ENCODE results near the gene HMGA1.

The HMGA1 gene

DNA sequence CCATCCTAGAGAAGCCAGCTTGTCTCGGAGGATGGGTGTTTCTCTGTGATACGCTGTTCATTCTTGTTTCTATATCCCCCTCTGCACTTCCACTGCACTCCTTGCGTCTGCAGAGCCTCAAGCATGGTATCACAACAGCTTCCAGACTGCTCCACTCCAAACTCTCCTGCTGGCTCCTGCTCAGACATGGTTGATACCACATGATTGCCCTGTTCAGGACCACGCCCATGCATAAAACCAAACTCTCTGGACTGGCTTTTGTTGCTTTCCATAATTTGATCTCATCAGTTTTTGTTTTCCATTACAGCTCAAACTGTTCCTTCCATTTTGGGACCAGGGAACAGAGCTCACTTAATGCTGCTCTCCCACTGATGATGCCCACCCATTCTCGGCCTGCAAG, 42.2 kb downstream of the HMGA1 start:
- Histone ChIP-seq H3K36me3 (ENCODE audit: control insufficient read depth, insufficient read depth, low read length) (no peaks in the 10 kb centered on the region), H3K27ac (ENCODE audit: low read length) (no peak overlapping the region)
- no CpG with 5 or more reads among the region's 5 CpGs for WGBS (ENCODE audit: insufficient coverage, insufficient read length)

DNA sequence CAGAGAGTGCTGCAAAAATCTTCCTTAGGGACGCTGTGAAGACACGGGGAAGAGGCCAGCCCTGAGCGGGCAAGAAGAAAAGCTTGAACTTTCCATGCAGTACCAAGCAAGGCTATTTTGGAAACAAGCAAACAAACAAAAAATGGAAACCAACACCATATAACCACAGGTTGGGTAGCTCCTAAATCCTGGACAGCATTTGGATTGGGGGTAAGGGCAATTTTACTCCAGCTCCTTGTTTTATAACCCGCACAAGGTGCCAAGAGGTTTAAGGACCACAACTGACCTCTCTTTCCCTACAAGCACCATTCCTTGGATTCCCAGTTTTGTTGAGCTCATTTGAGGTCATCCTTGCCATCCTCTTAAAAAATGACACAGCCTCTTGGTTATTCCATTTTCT, 43.5 kb downstream of the HMGA1 start:
- Histone ChIP-seq H3K9me3 (ENCODE audit: control insufficient read depth, insufficient read depth, low read length) (no peaks in the 10 kb centered on the region), H3K4me3 (ENCODE audit: low read length) (no peak overlapping the region), H3K4me1 (ENCODE audit: control insufficient read depth, insufficient read depth, low read length) (no peaks in the 10 kb centered on the region), H3K27ac (ENCODE audit: low read length) (no peak overlapping the region), H3K36me3 (ENCODE audit: control insufficient read depth, insufficient read depth, low read length) (no peaks in the 10 kb centered on the region; the same call in 1 of the 2 replicates), H3K27me3 (ENCODE audit: control insufficient read depth, insufficient read depth, low read length) (no peaks in the 10 kb centered on the region)
- no CpG with 5 or more reads among the region's 4 CpGs for WGBS (ENCODE audit: insufficient coverage, insufficient read length)
- no peak for DNase-seq (ENCODE audit: low read depth, low spot score)

More for the DNA sequence above, 42.2 kb downstream of the HMGA1 start:
- Histone ChIP-seq H3K9me3 (ENCODE audit: control insufficient read depth, insufficient read depth, low read length) (no peaks in the 10 kb centered on the region), H3K4me3 (ENCODE audit: low read length) (no peak overlapping the region), H3K4me1 (ENCODE audit: control insufficient read depth, insufficient read depth, low read length) (no peaks in the 10 kb centered on the region), H3K27me3 (ENCODE audit: control insufficient read depth, insufficient read depth, low read length) (no peaks in the 10 kb centered on the region)
- DNase-seq (ENCODE audit: low read depth, low spot score): no peak

DNA sequence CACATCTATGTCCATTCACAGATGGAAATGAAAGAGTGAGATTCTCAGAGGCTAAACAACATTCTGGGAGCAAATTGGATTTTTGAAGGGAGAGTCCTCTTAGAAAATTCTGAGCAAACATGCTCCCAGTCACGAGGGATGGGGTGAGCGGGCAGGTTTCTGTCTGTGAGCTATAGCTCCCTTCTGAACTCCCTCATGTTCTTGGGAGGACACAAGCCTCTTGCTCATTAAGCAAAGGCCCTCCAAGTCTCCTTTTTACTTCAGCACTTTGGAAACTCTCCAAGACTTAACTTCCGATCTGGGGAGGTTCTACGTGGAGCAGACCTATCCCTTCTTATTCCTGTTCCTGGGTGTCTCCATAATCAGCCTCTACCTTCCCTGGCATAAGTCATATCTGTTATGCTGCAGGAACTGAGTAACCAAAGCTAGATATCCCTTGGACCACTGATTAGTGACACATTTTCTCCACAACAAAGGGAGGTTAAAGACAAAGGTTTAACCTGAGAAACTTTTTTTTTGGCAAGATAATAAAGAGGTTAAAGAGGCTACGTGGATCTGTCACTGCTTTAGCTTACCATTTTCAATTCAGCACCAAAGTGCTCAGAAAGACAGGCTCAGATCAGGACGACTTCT, 45.1 kb downstream of the HMGA1 start:
- Histone ChIP-seq H3K27ac (ENCODE audit: low read length) (no peak overlapping the region), H3K36me3 (ENCODE audit: control insufficient read depth, insufficient read depth, low read length) (no peaks in the 10 kb centered on the region; the same call in 1 of the 2 replicates), H3K4me1 (ENCODE audit: control insufficient read depth, insufficient read depth, low read length) (no peaks in the 10 kb centered on the region), H3K9me3 (ENCODE audit: control insufficient read depth, insufficient read depth, low read length) (no peaks in the 10 kb centered on the region), H3K27me3 (ENCODE audit: control insufficient read depth, insufficient read depth, low read length) (no peaks in the 10 kb centered on the region), H3K4me3 (ENCODE audit: low read length) (no peak overlapping the region)
- WGBS (ENCODE audit: insufficient coverage, insufficient read length): no CpG with 5 or more reads among the region's 6 CpGs
- no peak for DNase-seq (ENCODE audit: low read depth, low spot score)

DNA sequence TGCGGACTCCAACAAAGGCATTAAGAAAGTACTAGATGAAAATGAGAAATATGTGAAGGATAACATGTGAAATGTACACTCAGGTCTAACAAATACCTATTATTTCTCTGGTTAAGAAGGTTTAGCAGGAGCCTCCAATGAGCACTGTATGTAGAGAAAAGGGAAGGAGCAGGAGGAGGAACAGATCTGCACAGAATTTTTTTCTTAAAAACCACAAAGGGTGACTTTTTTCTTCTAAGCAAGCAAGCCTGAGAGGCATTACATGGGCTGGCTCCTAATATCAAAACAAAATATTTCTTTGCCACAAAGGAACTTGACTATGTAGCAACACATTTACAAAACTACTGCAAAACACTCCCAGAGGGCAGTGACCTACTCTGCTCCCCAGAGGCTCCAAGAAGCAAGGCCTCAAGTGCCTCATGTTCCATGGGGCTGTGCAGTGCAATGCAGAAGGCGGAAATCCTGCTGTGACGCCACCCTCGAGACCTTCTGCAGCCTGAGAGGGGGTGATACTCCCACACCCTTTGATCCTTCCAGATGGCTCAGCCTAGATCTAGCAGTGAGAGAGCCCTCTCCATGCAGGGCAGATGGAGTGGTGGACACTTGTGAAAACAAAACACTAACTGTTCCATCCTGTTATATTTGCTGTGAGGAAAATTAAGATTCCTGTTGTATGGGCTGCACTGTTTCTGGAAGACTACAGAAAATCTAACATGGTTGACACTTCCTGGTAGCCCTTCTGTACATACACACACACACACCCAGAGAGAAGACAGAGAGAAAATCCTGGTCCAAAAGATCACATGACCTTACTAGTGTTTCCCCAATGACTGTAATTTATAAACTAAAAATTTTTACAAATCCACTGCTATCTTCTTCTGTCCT, 48.1 kb downstream of the HMGA1 start:
- no peak overlapping the region for H3K4me3 ChIP-seq (ENCODE audit: low read length)
- no CpG with 5 or more reads among the region's 4 CpGs for WGBS (ENCODE audit: insufficient coverage, insufficient read length)
- H3K36me3 ChIP-seq (ENCODE audit: control insufficient read depth, insufficient read depth, low read length): peaks cover 3% of the 10 kb centered on the region; the same call in 1 of the 2 replicates
- DNase-seq (ENCODE audit: low read depth, low spot score): no peak
- no peaks in the 10 kb centered on the region for H3K9me3 ChIP-seq (ENCODE audit: control insufficient read depth, insufficient read depth, low read length)
- H3K27me3 ChIP-seq (ENCODE audit: control insufficient read depth, insufficient read depth, low read length): no peaks in the 10 kb centered on the region
- H3K27ac ChIP-seq (ENCODE audit: low read length): no peak overlapping the region
- no peaks in the 10 kb centered on the region for H3K4me1 ChIP-seq (ENCODE audit: control insufficient read depth, insufficient read depth, low read length)

DNA sequence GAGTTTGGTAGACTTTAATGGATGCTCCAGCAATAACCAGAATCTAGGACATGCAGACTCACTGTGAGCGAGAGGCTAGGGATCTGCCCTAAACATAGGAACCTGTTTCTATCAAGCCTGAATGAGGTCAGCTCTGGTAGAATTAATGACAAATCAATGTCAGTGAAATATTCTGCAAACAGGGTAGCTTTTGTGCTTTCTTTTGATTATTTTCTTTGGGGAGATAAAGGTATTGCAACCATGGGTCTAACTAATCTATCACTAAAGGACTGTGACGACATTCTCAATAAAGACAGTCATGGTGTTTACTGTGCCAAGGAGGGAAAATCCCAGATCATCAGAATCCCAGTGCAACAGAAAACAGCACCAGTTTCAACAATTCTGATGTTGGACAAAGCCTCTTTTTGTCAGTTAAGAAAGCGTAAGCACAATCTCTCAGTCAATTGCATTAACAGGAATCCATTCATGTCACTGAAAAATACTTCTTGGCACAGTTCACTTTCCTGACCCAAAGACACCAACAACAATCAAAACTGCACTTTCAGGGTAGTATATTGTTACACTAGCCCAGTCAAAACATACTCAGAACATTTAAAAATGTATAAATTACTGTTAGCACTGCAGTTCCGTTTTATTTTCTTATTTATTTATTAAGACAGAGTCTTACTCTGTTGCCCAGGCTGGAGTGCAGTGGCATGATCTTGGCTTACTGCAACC, 48.9 kb downstream of the HMGA1 start:
- no peaks in the 10 kb centered on the region for H3K4me1 ChIP-seq (ENCODE audit: control insufficient read depth, insufficient read depth, low read length)
- H3K27me3 ChIP-seq (ENCODE audit: control insufficient read depth, insufficient read depth, low read length): no peaks in the 10 kb centered on the region
- no CpG with 5 or more reads among the region's 4 CpGs for WGBS (ENCODE audit: insufficient coverage, insufficient read length)
- no peak overlapping the region for H3K27ac ChIP-seq (ENCODE audit: low read length)
- no peak overlapping the region for H3K4me3 ChIP-seq (ENCODE audit: low read length)
- DNase-seq (ENCODE audit: low read depth, low spot score): no peak
- H3K36me3 ChIP-seq (ENCODE audit: control insufficient read depth, insufficient read depth, low read length): peaks cover 3% of the 10 kb centered on the region; the same call in 1 of the 2 replicates
- H3K9me3 ChIP-seq (ENCODE audit: control insufficient read depth, insufficient read depth, low read length): no peaks in the 10 kb centered on the region

DNA sequence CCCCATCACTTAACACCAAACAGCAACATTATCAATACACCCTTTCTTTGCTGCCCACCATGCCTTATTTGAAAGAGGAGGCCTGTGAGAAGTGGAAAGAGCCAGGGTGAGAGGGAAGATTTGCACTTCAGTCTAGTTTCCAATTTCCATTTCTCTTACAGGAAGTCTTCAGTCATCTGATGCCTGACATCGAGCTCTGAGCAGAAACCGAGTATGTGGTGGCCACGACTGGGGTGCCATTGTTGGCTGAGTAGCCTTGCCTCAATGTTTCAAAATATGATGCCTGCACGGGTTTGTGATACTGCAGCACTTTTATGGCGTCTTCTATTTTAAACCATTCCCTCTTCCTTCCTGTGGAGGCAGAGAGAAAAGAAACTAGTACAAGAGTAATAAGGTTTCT, 51.9 kb downstream of the HMGA1 start:
- H3K4me3 ChIP-seq (ENCODE audit: low read length): no peak overlapping the region
- H3K27me3 ChIP-seq (ENCODE audit: control insufficient read depth, insufficient read depth, low read length): no peaks in the 10 kb centered on the region
- no CpG with 5 or more reads among the region's 5 CpGs for WGBS (ENCODE audit: insufficient coverage, insufficient read length)
- no peaks in the 10 kb centered on the region for H3K9me3 ChIP-seq (ENCODE audit: control insufficient read depth, insufficient read depth, low read length)
- no peak overlapping the region for H3K27ac ChIP-seq (ENCODE audit: low read length)
- no peak for DNase-seq (ENCODE audit: low read depth, low spot score)
- H3K36me3 ChIP-seq (ENCODE audit: control insufficient read depth, insufficient read depth, low read length): peaks cover 7% of the 10 kb centered on the region; the same call in 1 of the 2 replicates
- no peaks in the 10 kb centered on the region for H3K4me1 ChIP-seq (ENCODE audit: control insufficient read depth, insufficient read depth, low read length)

DNA sequence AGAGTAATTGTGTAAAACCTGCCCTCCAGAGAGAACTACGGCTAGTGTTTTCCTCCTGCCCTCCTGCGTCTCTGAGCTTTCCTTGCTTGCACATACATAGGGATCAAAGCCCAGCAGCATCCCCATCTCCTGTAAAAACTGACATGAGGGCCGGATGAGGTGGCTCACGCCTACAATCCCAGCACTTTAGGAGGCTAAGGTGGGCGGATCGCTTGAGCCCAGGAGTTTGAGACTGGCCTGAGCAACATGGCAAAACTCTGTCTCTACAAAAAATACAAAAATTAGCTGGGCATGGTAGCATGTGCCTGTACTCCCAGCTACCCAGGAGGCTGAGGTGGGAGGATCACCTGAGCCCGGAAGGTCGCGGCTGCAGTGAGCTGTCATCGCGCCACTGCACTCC, 52.5 kb downstream of the HMGA1 start:
- H3K27ac ChIP-seq (ENCODE audit: low read length): no peak overlapping the region
- no peak overlapping the region for H3K4me3 ChIP-seq (ENCODE audit: low read length)
- no peak for DNase-seq (ENCODE audit: low read depth, low spot score)
- no peaks in the 10 kb centered on the region for H3K9me3 ChIP-seq (ENCODE audit: control insufficient read depth, insufficient read depth, low read length)
- no CpG with 5 or more reads among the region's 11 CpGs for WGBS (ENCODE audit: insufficient coverage, insufficient read length)
- no peaks in the 10 kb centered on the region for H3K27me3 ChIP-seq (ENCODE audit: control insufficient read depth, insufficient read depth, low read length)
- H3K36me3 ChIP-seq (ENCODE audit: control insufficient read depth, insufficient read depth, low read length): peaks cover 7% of the 10 kb centered on the region; the same call in 1 of the 2 replicates
- H3K4me1 ChIP-seq (ENCODE audit: control insufficient read depth, insufficient read depth, low read length): no peaks in the 10 kb centered on the region

DNA sequence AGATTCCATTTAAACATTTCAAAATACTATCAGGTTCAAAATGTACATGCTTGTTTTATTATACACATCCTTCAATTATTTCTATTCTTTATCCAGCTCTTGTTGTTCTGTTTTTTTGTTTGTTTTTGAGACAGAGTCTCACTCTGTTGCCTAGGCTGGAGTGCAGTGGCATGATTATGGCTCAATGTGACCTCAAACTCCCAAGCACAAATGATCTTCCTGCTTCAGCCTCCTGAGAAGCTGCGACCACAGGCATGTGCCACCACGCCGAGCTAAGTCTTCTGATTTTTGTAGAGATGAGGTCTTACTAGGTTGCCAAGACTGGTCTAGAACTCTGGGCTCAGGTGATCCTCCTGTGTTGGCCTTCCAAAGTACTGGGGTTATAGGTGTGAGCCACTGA, 56.3 kb downstream of the HMGA1 start:
- no CpG with 5 or more reads among the region's 3 CpGs for WGBS (ENCODE audit: insufficient coverage, insufficient read length)
- no peak for DNase-seq (ENCODE audit: low read depth, low spot score)

DNA sequence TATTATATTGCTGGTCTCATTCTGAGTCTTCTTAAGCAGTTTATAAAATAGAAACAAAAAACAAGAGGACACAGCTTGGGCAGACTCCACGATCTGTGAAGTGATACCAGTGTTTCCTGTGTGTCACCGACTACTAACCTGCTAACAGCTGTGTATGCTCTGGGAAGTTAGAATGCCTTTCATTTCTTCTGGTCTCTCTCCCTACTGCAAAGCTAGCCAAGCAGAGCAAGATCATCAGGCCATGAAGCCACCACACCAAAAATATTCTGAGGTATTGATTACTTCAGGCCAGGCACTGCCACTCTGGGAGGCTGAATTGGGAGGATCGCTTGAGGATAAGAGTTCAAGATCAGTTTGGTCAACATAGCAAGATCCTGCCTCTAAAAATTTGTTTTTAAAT, 59.0 kb downstream of the HMGA1 start:
- no peak overlapping the region for H3K4me3 ChIP-seq (ENCODE audit: low read length)
- no peaks in the 10 kb centered on the region for H3K4me1 ChIP-seq (ENCODE audit: control insufficient read depth, insufficient read depth, low read length)
- H3K27me3 ChIP-seq (ENCODE audit: control insufficient read depth, insufficient read depth, low read length): no peaks in the 10 kb centered on the region
- no peaks in the 10 kb centered on the region for H3K9me3 ChIP-seq (ENCODE audit: control insufficient read depth, insufficient read depth, low read length)
- DNase-seq (ENCODE audit: low read depth, low spot score): no peak
- no CpG with 5 or more reads among the region's 3 CpGs for WGBS (ENCODE audit: insufficient coverage, insufficient read length)
- peaks cover 4% of the 10 kb centered on the region; the same call in 1 of the 2 replicates for H3K36me3 ChIP-seq (ENCODE audit: control insufficient read depth, insufficient read depth, low read length)
- no peak overlapping the region for H3K27ac ChIP-seq (ENCODE audit: low read length)

More for the DNA sequence above, 56.3 kb downstream of the HMGA1 start:
- no peak overlapping the region for H3K27ac ChIP-seq (ENCODE audit: low read length)
- no peak overlapping the region for H3K4me3 ChIP-seq (ENCODE audit: low read length)
- H3K27me3 ChIP-seq (ENCODE audit: control insufficient read depth, insufficient read depth, low read length): no peaks in the 10 kb centered on the region
- peaks cover 4% of the 10 kb centered on the region; the same call in 1 of the 2 replicates for H3K36me3 ChIP-seq (ENCODE audit: control insufficient read depth, insufficient read depth, low read length)
- H3K9me3 ChIP-seq (ENCODE audit: control insufficient read depth, insufficient read depth, low read length): no peaks in the 10 kb centered on the region
- no peaks in the 10 kb centered on the region for H3K4me1 ChIP-seq (ENCODE audit: control insufficient read depth, insufficient read depth, low read length)

Measured in iPS DF 6.9 (cell line).